Naive thymus-derived CD4-positive, alpha-beta T cell (primary cell): Measurements from ENCODE around the gene MFSD11. TPM values are rescaled to one million over a fixed set of nuclear protein-coding genes. Genes with fewer than 3 reads are reported as not detected.
"Not testable (repeated sequence)": the region's sequence is repeated elsewhere in the genome, so short reads cannot be mapped to it uniquely, and the experiment has no call there.

ENCODE experiments used
- ATAC-seq: fragments of 150-1000 bp; cut with Tn5 transposase; 2 replicates; pipeline ENCODE4 v1.10.0; 2021; ENCODE audit warnings: mild to moderate bottlenecking, moderate library complexity
- CTCF ChIA-PET: fragments of 350-600 bp; sonication (Branson Sonifier 250); formaldehyde crosslinking; loops from one replicate; lab custom pipeline; 2021; ENCODE audit warnings: antibody characterized with exemption; lab: Charles Lee
- POLR2A ChIA-PET: fragments of 350-600 bp; sonication (Branson Sonifier 250); formaldehyde crosslinking; loops from one replicate; lab custom pipeline; 2021; ENCODE audit warnings: antibody characterized with exemption, inconsistent platforms; lab: Charles Lee
- DNase-seq, 9 donors: peaks; one replicate each; pipeline versions ENCODE4 v3.0.0 to v3.0.0-alpha.2; 2020 to 2022; ENCODE audit warnings: mixed read lengths in 1 of 9
- H3K27ac ChIP-seq: one replicate; pipeline ENCODE4 v1.7.0; 2013; ENCODE audit warnings: mild to moderate bottlenecking, low read depth, low read length, moderate library complexity
- H3K27me3 ChIP-seq, 2 donors: one replicate each; pipeline ENCODE4 v1.7.0; 2013; ENCODE audit warnings: low read length in 2 of 2, mild to moderate bottlenecking in 2 of 2, moderate library complexity in 2 of 2; ENCODE audit not compliant: control insufficient read depth in 2 of 2, insufficient read depth in 2 of 2
- H3K36me3 ChIP-seq, 3 experiments: 1 replicate in 2 of 3; 2 replicates in 1 of 3; pipeline ENCODE4 v1.7.0; 2013; ENCODE audit warnings: low read length in 3 of 3, mild to moderate bottlenecking in 3 of 3, moderate library complexity in 1 of 3; ENCODE audit not compliant: insufficient read depth in 3 of 3, control insufficient read depth in 2 of 3
- H3K4me1 ChIP-seq, 2 donors: one replicate each; pipeline ENCODE4 v1.7.0; 2013; ENCODE audit warnings: low read length in 2 of 2, mild to moderate bottlenecking in 2 of 2, moderate library complexity in 1 of 2; ENCODE audit not compliant: control insufficient read depth in 2 of 2, insufficient read depth in 2 of 2
- H3K4me3 ChIP-seq: 2 replicates; pipeline ENCODE4 v1.7.0; 2013; ENCODE audit warnings: mild to moderate bottlenecking, low read length
- H3K9me3 ChIP-seq, 3 experiments: 1 replicate in 2 of 3; 2 replicates in 1 of 3; pipeline ENCODE4 v1.7.0; 2013; ENCODE audit warnings: low read length in 3 of 3; ENCODE audit not compliant: control insufficient read depth in 2 of 3
- H3K27ac Mint-ChIP-seq, 9 donors: one replicate each; pipeline ENCODE4 v1.8.0; 2020 to 2022; ENCODE audit warnings: mixed read lengths in 9 of 9, mild to moderate bottlenecking in 8 of 9, moderate library complexity in 5 of 9, inconsistent platforms in 2 of 9
- H3K27me3 Mint-ChIP-seq, 5 donors: one replicate each; pipeline ENCODE4 v1.8.0; 2021 to 2022; ENCODE audit warnings: mixed read lengths in 5 of 5, mild to moderate bottlenecking in 1 of 5
- H3K36me3 Mint-ChIP-seq, 5 donors: one replicate each; pipeline ENCODE4 v1.8.0; 2020 to 2022; ENCODE audit warnings: mixed read lengths in 5 of 5, mild to moderate bottlenecking in 3 of 5, inconsistent platforms in 1 of 5
- H3K4me1 Mint-ChIP-seq, 7 donors: one replicate each; pipeline ENCODE4 v1.8.0; 2020 to 2022; ENCODE audit warnings: mixed read lengths in 7 of 7, mild to moderate bottlenecking in 3 of 7, inconsistent platforms in 1 of 7
- H3K4me3 Mint-ChIP-seq, 10 donors: one replicate each; pipeline ENCODE4 v1.8.0; 2020 to 2022; ENCODE audit warnings: mild to moderate bottlenecking in 10 of 10, mixed read lengths in 10 of 10, moderate library complexity in 6 of 10, inconsistent platforms in 2 of 10
- H3K9me3 Mint-ChIP-seq, 11 donors: one replicate each; pipeline ENCODE4 v1.8.0; 2020 to 2022; ENCODE audit warnings: mixed read lengths in 11 of 11, mild to moderate bottlenecking in 4 of 11, inconsistent platforms in 1 of 11, moderate library complexity in 1 of 11
- intact Hi-C, 2 donors: fragments of 100-400 bp; cut with micrococcal nuclease; formaldehyde crosslinking; loops; one replicate each; pipeline ENCODE4 v1.15.1; 2023
- polyA plus RNA-seq, 2 donors: library from polyadenylated mRNA; unstranded; fragments of 300-500 nt; fragmentation: Illumina TruSeq; gene quantifications; one replicate each; pipeline ENCODE4 v1.2.3, GENCODE V29; 2021
- total RNA-seq, 6 experiments: library from RNA in 5 of 6; stranded (reverse) in 5 of 6; gene quantifications; 1 replicate in 5 of 6; 2 replicates in 1 of 6; pipeline ENCODE4 v1.2.3 and lab custom pipeline; 2021 to 2026

The MFSD11 gene
- total and polyA plus RNA-seq, 7 experiments from 2014 or later, result 17.3 to 33.7 (median 30.9) TPM

DNA sequence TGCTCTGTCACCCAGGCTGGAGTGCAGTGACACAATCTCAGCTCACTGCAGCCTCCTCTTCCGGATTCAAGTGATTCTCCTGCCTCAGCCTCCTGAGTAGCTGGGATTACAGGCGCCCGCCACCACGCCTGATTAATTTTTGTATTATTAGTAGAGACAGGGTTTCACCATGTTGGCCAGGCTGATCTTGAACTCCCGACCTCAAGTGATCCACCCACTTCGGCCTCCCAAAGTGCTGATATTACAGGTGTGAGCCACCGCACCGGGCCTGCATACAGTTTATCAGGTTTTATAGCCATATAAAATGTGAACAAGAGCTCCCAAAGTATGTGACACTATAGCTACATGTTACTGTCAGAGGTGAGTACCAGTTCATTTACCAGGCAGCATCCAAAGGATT, 14.9 kb upstream of the MFSD11 start:
- H3K27ac ChIP-seq, H3K27me3 Mint-ChIP-seq, ATAC-seq, H3K9me3 ChIP-seq, DNase-seq, H3K27me3 ChIP-seq, H3K9me3 Mint-ChIP-seq, intact Hi-C loops, H3K4me3 ChIP-seq: not testable (repeated sequence)
- ChIA-PET POLR2A (interaction anchor here (0.7 to 9.2 kb wide), 3 partner anchors 9 to 351 kb away, joined by 3 to 187 read pairs (median 5); partner anchors contain the start of genes MFSD11 and SRSF2), CTCF (interaction anchor here (4.1 kb wide), 1 partner anchor 10 kb away, joined by 22 read pairs; the partner anchor contains the start of gene MXRA7)
- peak overlapping the region in 4 of 10 donors; percentile 12 to 48 (median 33) for H3K4me3 Mint-ChIP-seq
- peaks cover 11 to 57% (median 39%) of the 10 kb centered on the region in 7 donors for H3K4me1 Mint-ChIP-seq
- peaks cover 0 to 49% (median 24%) of the 10 kb centered on the region in 5 donors for H3K36me3 Mint-ChIP-seq
- peaks cover 27 to 29% of the 10 kb centered on the region in 2 donors for H3K4me1 ChIP-seq
- peaks cover 21 to 61% (median 50%) of the 10 kb centered on the region in 3 experiments for H3K36me3 ChIP-seq
- peak overlapping the region in 2 of 9 donors; percentile 36 to 38 for H3K27ac Mint-ChIP-seq

DNA sequence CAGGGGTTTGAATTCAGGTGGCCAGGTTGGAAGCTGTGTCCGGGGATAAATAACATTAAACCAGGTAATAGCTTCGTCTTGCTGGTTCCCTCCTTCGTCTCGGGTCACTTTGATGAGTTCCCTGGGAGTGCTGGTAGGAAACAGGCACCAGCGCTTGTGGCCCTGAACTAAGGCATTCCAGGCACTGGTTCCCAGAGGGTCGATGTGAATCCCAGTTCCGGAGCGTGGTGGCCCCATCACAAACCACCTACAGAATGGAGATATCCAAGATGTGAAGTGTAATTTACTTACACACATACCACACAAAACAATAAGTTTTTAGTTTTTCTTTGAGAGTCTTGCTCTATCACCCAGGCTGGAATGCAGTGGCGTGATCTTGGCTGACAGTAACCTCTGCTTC, 14.1 kb upstream of the MFSD11 start:
- peaks cover 11 to 64% (median 38%) of the 10 kb centered on the region in 7 donors for H3K4me1 Mint-ChIP-seq
- H3K36me3 Mint-ChIP-seq, result peaks cover 0 to 42% (median 21%) of the 10 kb centered on the region in 5 donors
- Histone ChIP-seq H3K4me1 (peaks cover 29 to 36% of the 10 kb centered on the region in 2 donors), H3K36me3 (peaks cover 21 to 53% (median 46%) of the 10 kb centered on the region in 3 experiments), H3K9me3 (no peaks in the 10 kb centered on the region), H3K27me3 (no peaks in the 10 kb centered on the region), H3K27ac (no peak overlapping the region), H3K4me3 (no peak overlapping the region)
- intact Hi-C loops, result no loop called here
- no peaks in the 10 kb centered on the region for H3K9me3 Mint-ChIP-seq
- POLR2A ChIA-PET, result interaction anchor here (1.5 to 9.2 kb wide), 2 partner anchors 10 to 13 kb away, joined by 5 to 187 read pairs; partner anchors contain the start of genes MFSD11 and SRSF2
- ATAC-seq (no peak), DNase-seq (no peak)
- peak overlapping the region in 2 of 9 donors; percentile 67 to 98 for H3K27ac Mint-ChIP-seq
- CTCF ChIA-PET, result interaction anchor here (0.6 to 4.1 kb wide), 2 partner anchors 11 to 200 kb away, joined by 3 to 22 read pairs; partner anchors contain the start of gene MXRA7
- H3K27me3 Mint-ChIP-seq, result no peaks in the 10 kb centered on the region
- H3K4me3 Mint-ChIP-seq, result peak overlapping the region in 1 of 10 donors; percentile 78

DNA sequence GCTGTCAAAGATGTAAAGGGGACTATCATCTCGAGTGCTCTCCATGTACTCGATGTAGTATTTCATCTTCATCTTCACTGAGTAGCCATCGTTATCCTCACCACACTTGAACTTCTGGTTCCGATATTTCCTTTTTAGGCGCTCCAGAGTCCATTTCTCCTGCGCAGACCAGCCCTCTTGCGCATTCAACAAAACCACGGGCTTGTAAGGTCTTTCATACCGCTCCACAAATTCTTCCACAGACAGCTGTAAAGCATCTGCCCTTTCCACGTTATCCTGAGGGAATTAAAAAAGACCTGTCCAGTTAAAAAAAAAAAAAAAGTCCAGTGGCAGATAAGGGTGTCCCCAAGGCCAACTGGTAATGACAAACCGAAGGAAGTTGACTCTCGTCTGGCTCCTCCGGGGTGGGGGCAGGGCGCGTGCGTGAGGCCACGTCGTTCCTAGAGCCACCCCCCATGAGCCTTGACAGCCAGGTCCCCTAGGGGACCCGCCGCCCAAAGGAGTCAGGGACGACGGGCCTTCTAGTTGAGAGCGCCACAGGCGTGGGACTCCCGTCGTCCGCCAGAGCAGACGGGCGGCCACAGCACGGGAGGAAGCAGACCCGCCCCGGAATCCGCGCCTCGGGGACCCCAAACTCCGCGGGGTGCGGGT, 12.2 kb upstream of the MFSD11 start:
- peak overlapping the region; percentile 90 for H3K4me3 ChIP-seq
- ChIA-PET POLR2A (interaction anchor here (0.7 to 9.2 kb wide), 12 partner anchors 9 to 1652 kb away, joined by 3 to 187 read pairs (median 3); partner anchors contain the start of genes MFSD11, MXRA7 and SRSF2), CTCF (interaction anchor here (1.8 to 4.1 kb wide), 3 partner anchors 11 to 13 kb away, joined by 6 to 35 read pairs (median 22); partner anchors contain the start of genes MXRA7 and SRSF2)
- H3K4me3 Mint-ChIP-seq, result peak overlapping the region; percentile 93 to 100 (median 98)
- peaks cover 0 to 34% (median 19%) of the 10 kb centered on the region in 5 donors for H3K36me3 Mint-ChIP-seq
- peak; percentile 37 for ATAC-seq
- H3K9me3 Mint-ChIP-seq, result no peaks in the 10 kb centered on the region
- H3K4me1 ChIP-seq, result peaks cover 36 to 41% of the 10 kb centered on the region in 2 donors
- no peaks in the 10 kb centered on the region for H3K27me3 ChIP-seq
- H3K27ac ChIP-seq, result peak overlapping the region; percentile 97
- intact Hi-C loops, result loop anchor here (1.0 to 5.0 kb wide), 16 partner anchors 10 to 1465 kb away; partner anchors contain the start of genes SEC14L1 (in 2 of the 2), SRSF2 (in 2 of the 2), GGA3 (in 1 of the 2) and MRPS7 (in 1 of the 2)
- peaks cover 18 to 77% (median 43%) of the 10 kb centered on the region in 7 donors for H3K4me1 Mint-ChIP-seq
- DNase-seq, result peak; percentile 54 to 74 (median 70)
- H3K9me3 ChIP-seq, result no peaks in the 10 kb centered on the region
- H3K27ac Mint-ChIP-seq, result peak overlapping the region; percentile 94 to 99 (median 98)
- H3K36me3 ChIP-seq, result peaks cover 14 to 34% (median 33%) of the 10 kb centered on the region in 3 experiments
- no peaks in the 10 kb centered on the region for H3K27me3 Mint-ChIP-seq

DNA sequence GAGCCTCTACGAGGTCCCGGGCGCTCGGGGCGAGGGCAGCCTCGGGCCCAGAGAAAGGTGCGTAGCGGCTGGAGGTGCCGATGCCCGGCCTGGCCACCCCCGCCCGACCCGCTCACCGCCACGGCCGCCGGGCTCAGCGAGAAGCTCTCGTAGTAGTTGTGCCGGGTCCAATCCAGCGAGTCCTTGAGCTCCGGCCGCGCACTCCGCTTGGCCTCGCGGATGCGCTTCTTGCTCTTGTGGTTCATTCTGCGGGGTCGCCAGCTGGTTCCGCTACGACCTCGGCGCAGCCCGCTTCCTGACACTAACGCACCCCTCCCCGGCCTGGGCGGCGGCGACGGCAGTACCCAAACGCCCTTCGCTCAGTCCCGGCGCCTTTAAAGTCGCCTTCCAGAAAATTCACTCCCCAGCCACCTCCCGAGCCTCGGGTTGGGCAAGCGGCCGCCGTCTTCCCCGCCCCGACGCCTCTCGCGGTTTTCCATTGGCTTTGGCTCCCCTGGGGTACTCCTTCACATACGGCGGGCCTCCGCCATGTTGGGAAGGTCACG, 11.6 kb upstream of the MFSD11 start, which contains the start of gene JMJD6:
JMJD6 (minus strand) TSS at position 376 of the 545 bp plus-strand sequence; CDS start at position 245, 131 bp downstream.
- H3K9me3 ChIP-seq, result no peaks in the 10 kb centered on the region
- H3K4me1 ChIP-seq, result peaks cover 36 to 45% of the 10 kb centered on the region in 2 donors
- Mint-ChIP-seq H3K4me1 (peaks cover 19 to 76% (median 43%) of the 10 kb centered on the region in 7 donors), H3K4me3 (peak within 1 kb of the TSS; percentile 93 to 100 (median 98)), H3K27ac (peak within 1 kb of the TSS; percentile 98 to 99 (median 99)), H3K27me3 (no peaks in the 10 kb centered on the region), H3K9me3 (no peaks in the 10 kb centered on the region), H3K36me3 (peaks cover 0 to 30% (median 15%) of the 10 kb centered on the region in 5 donors)
- CTCF ChIA-PET, result interaction anchor here (1.8 to 2.9 kb wide), 3 partner anchors 9 to 13 kb away, joined by 6 to 35 read pairs (median 6); partner anchors contain the start of gene SRSF2
- ATAC-seq (peak; percentile 88), DNase-seq (peak in 5 of 9 donors; percentile 92 to 95 (median 93))
- H3K36me3 ChIP-seq, result peaks cover 8 to 31% (median 27%) of the 10 kb centered on the region in 3 experiments
- H3K27me3 ChIP-seq, result no peaks in the 10 kb centered on the region
- H3K27ac ChIP-seq, result peak within 1 kb of the TSS; percentile 97
- intact Hi-C loops, result loop anchor here (1.0 to 5.0 kb wide), 16 partner anchors 11 to 1466 kb away; partner anchors contain the start of genes SEC14L1 (in 2 of the 2), SRSF2 (in 2 of the 2), GGA3 (in 1 of the 2) and MRPS7 (in 1 of the 2)
- POLR2A ChIA-PET, result interaction anchor here (0.6 to 9.2 kb wide), 10 partner anchors 10 to 1651 kb away, joined by 3 to 187 read pairs (median 3); partner anchors contain the start of genes MFSD11, MXRA7 and SRSF2
- peak within 1 kb of the TSS; percentile 90 for H3K4me3 ChIP-seq

DNA sequence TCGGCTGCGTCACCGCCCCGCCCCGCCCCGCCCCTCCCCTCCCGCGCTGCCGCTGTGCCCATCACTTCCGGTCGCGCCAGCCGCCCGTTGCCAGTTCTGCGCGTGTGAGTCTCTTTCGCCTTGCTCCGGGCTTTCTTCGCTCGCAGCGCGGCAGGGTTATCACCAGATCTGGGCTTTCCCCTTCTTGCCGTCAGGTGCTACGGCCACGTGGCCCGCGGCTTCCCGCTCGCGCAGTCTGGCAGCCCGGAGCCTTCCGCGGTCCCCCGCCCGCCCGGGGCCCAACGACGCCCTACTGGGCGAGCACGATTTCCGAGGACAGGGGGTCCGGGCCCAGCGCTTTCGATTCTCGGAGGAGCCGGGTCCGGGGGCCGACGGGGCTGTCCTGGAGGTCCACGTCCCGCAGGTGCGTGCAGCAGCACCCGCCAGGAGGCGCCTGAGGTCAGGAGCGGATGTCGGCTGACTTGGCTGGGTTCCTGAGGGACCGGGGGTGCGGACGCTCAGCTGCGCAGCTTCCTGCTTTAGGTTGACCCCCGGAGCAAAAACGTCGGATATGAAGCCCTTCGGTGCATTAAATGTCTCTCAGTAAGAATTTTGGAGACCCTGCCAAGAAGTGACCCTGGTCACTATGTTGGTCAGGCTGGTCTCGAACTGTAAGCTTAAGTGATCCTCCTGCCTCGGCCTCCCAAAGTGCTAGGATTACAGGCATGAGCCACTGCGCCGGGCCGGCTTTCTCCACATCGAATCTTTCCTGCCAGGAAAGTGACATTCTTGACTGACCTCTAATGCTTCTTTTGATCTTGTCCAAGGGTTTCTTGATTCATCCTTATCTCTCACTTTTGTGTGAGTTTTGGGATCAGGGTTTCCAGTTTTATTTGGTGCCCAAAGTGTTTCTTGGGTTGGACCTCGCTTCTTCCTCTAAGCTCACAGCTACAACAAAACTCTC, 10.9 kb upstream of the MFSD11 start, which contains the start of gene METTL23:
METTL23 (plus strand) TSS at position 64 of the 943 bp plus-strand sequence. CDS start 2,872 bp downstream, outside the sequence.
- peaks cover 7 to 31% (median 26%) of the 10 kb centered on the region in 3 experiments for H3K36me3 ChIP-seq
- Mint-ChIP-seq H3K27me3 (no peaks in the 10 kb centered on the region), H3K9me3 (no peaks in the 10 kb centered on the region), H3K27ac (peak within 1 kb of the TSS; percentile 98 to 99 (median 99)), H3K4me1 (peaks cover 16 to 76% (median 42%) of the 10 kb centered on the region in 7 donors), H3K4me3 (peak within 1 kb of the TSS; percentile 93 to 100 (median 98)), H3K36me3 (peaks cover 0 to 27% (median 8%) of the 10 kb centered on the region in 5 donors)
- CTCF ChIA-PET, result interaction anchor here (0.9 to 2.9 kb wide), 5 partner anchors 8 to 55 kb away, joined by 5 to 35 read pairs (median 6); partner anchors contain the start of genes MFSD11 and SRSF2
- peaks cover 44 to 50% of the 10 kb centered on the region in 2 donors for H3K4me1 ChIP-seq
- intact Hi-C loops, result loop anchor here (1.0 to 5.0 kb wide), 18 partner anchors 10 to 1466 kb away; partner anchors contain the start of genes SEC14L1 (in 2 of the 2), SRSF2 (in 2 of the 2), GGA3 (in 1 of the 2) and MRPS7 (in 1 of the 2)
- no peaks in the 10 kb centered on the region for H3K27me3 ChIP-seq
- peak within 1 kb of the TSS; percentile 90 for H3K4me3 ChIP-seq
- POLR2A ChIA-PET, result interaction anchor here (0.6 to 9.2 kb wide), 25 partner anchors 9 to 1651 kb away, joined by 3 to 187 read pairs (median 3); partner anchors contain the start of genes MFSD11 and SRSF2
- H3K9me3 ChIP-seq, result no peaks in the 10 kb centered on the region
- DNase-seq (peak in 6 of 9 donors; percentile 21 to 95 (median 86)), ATAC-seq (peak; percentile 52)
- H3K27ac ChIP-seq, result peak within 1 kb of the TSS; percentile 97
